Measurements from ENCODE around the gene ELAVL2.

GRCh38 chr9:23723672-23724071 lies 102.4 kb downstream of the ELAVL2 start:
- TF ChIP-seq CTCF (conservative IDR thresholded peaks at IDR 0.05) (no peak), ZFX (IDR thresholded peaks at IDR 0.05) (no peak)
